AG09309 (cell line): ENCODE data around the gene NFATC2IP.

ENCODE experiments used
- DNase-seq: peaks from one replicate; pipeline ENCODE4 v3.0.0-alpha.2; 2010; ENCODE audit warnings: low read depth
- H3K4me3 ChIP-seq: 2 replicates; pipeline ENCODE4 v1.5.1; 2011; ENCODE audit warnings: mild to moderate bottlenecking, low read depth, low read length, moderate library complexity; ENCODE audit not compliant: control insufficient read depth
- TF ChIP-seq, protein P1 (sequence below): IDR thresholded peaks from 2 replicates; pipeline ENCODE4 v1.5.1; 2011; ENCODE audit warnings: mild to moderate bottlenecking, low read depth, low read length, inconsistent platforms; ENCODE audit not compliant: insufficient read depth, control insufficient read depth; ENCODE audit errors: missing control alignments

Gene NFATC2IP

DNA sequence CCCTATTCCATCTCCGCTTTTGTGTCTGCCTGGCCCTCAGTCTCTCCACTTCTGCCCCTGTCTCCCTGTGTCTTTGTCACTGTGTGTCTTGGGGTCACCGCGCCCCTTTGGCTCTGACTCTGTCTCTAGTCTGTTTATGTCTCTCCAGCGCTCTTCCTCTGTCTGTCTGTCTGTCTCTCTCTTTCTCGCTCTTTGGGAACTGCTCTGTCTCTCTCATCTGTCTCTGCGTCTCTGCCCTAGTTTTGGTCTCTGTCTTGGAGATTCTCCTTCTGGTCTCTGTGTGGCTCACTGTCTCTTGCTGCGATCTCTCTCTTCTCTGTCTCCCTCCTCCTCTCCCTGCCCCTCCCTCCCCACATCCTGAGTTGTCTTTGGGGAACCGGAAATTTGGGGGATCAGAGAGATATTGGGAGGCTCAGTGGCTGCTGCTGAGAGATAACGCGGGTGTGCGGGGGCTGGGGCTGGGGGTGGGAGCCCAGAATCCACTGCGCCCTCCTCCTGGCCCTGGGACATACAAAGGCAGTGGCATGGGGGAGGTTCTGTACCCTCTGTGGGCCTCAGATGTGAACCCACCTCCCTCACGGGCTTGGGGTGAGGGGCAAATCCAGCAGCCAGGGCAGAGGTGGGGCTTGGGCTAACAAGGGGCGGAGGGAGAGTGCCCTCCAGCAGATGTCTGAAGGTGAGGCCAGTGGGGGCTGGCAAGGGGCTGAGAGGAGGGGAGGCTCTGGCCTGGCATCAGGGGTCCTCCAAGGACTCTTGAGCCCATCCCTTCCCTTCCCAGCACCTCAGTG, 58.5 kb downstream of the NFATC2IP start:
- TF ChIP-seq, protein P1, sequence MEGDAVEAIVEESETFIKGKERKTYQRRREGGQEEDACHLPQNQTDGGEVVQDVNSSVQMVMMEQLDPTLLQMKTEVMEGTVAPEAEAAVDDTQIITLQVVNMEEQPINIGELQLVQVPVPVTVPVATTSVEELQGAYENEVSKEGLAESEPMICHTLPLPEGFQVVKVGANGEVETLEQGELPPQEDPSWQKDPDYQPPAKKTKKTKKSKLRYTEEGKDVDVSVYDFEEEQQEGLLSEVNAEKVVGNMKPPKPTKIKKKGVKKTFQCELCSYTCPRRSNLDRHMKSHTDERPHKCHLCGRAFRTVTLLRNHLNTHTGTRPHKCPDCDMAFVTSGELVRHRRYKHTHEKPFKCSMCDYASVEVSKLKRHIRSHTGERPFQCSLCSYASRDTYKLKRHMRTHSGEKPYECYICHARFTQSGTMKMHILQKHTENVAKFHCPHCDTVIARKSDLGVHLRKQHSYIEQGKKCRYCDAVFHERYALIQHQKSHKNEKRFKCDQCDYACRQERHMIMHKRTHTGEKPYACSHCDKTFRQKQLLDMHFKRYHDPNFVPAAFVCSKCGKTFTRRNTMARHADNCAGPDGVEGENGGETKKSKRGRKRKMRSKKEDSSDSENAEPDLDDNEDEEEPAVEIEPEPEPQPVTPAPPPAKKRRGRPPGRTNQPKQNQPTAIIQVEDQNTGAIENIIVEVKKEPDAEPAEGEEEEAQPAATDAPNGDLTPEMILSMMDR = no peak
- no peak for DNase-seq
- no peak overlapping the region for H3K4me3 ChIP-seq

DNA sequence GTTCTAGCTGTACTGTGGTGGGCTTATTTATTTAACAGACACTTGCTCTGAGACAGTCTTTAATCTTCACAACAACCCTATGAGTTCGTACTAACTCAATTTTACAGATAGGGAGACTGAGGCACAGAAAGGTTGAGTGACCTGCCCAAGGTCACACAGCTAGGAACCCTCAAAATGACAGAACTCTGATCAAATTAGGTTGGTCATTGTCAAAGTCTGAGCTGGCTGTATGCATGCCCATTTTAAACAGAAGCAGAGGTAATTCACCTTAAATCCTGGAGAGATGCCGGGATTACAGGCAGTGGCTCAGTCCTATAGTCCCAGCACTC, 59.1 kb downstream of the NFATC2IP start:
- no peak overlapping the region for H3K4me3 ChIP-seq
- TF ChIP-seq, protein P1 = no peak
- no peak for DNase-seq

DNA sequence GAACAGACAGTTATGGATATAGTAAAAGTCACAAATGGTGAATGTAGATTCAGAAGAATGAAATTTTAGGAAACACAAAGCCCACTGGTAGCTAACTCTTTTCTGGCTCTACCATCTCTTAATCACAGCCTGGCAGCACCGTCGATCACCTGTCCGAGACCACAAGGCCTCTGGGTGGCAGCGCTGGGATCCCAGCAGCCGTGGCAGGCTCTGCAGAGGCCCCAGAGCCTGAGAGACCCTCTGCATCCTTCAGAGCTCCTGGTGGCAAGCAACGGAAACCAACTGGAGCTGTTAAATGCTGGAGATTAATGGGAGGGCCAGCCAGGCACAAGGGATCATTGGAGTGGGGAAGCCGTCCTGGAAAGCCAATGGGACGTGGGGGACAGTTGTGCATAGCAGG, 60.4 kb downstream of the NFATC2IP start:
- no peak for DNase-seq
- TF ChIP-seq, protein P1 = no peak
- H3K4me3 ChIP-seq = no peak overlapping the region

DNA sequence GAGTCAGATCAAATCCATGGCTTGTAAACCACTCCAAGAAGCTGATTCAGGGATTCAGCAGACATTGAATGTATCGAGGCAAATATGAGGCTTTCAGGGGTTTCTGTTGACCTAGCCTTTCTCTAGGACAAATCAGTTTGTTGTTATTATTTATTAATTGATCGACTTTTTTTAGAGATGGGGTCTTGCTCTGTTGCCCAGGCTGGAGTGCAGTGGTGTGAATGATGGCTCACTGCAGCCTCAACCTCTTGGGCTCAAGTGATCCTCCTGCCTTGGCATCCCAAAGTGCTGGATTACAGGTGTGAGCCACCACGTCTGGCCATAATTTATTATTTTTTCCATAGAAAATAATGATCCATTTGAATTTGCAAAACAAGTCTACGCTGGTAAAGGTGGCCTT, 61.1 kb downstream of the NFATC2IP start:
- H3K4me3 ChIP-seq = no peak overlapping the region
- TF ChIP-seq, protein P1 = no peak
- DNase-seq = no peak

DNA sequence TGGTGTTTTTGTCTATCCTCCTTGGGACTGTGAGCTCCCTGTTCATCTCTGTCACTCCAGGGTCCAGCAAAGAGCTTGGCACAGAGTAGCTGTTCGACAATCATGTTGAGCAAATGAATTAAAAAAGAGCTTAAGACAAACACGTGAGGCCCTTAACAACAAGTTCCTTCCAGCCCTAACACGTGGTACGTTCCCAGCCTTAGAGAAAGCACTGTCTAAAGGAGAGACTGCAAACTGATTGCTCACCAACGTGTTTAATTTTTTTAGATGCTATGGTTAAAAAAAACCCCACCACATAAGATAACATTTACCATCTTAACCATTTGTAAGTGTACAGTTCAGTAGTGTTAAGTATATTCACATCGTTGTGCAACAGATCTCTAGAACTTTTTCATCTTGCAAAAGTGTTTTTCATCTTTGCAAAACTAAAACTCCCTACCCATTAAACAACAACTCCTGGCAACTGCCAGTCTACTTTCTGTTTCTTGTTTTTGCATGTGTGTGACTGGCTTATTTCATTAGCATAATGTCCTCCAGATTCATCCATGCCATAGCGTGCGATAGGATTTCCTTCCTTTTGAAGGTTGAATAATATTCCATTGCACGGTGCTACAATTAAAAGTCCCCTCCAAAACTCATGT, 62.3 kb downstream of the NFATC2IP start:
- no peak overlapping the region for H3K4me3 ChIP-seq
- TF ChIP-seq, protein P1 = no peak
- no peak for DNase-seq

DNA sequence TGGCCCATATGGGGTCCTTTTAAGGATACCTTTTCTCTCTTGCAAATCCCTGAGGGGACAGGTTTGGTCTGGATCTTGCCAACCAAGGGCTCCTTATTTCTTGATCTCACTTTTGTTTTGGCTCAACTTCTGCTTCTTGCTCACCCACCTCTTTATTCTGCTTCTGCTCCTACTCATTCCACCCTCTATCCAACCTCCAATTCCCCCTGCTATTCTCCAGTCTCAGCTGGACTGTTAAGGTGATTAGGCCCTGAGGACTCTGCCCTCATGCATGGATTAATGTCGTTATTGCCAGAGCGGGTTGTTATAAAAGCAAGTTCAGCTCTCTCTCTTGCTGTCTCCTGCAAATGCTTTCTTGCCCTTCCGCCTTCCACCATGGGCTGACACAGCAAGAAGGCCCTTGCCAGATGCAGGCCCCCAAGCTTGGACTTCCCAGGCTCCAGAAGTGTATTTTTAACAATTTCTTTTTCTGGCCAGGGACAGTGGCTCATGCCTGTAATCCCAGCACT, 63.9 kb downstream of the NFATC2IP start:
- H3K4me3 ChIP-seq = no peak overlapping the region
- TF ChIP-seq, protein P1 = no peak
- no peak for DNase-seq
